ENCODE data around the gene UBQLN2. TPM values are rescaled to one million over a fixed set of nuclear protein-coding genes. Genes with fewer than 3 reads are reported as not detected.
"Not testable (repeated sequence)": the region's sequence is repeated elsewhere in the genome, so short reads cannot be mapped to it uniquely, and the experiment has no call there.

UBQLN2 gene
- total RNA-seq, 2 experiments from 2014 or later, result 48.7 to 52.0 TPM

GRCh38 chrX:56574861-56575260, 11.4 kb downstream of the UBQLN2 start:
- ChIA-PET POLR2A (interaction anchor here (1.6 kb wide), 1 partner anchor 11 kb away, joined by 3 read pairs; no protein-coding TSS in a partner anchor), CTCF (no interaction called here)
- H3K27me3 Mint-ChIP-seq, result no peaks in the 10 kb centered on the region
- peaks cover 43% of the 10 kb centered on the region for H3K4me1 Mint-ChIP-seq
- H3K36me3 Mint-ChIP-seq (ENCODE audit: low read depth), result peaks cover 70% of the 10 kb centered on the region
- no peak overlapping the region for H3K27ac Mint-ChIP-seq
- no peak for DNase-seq
- H3K9me3 Mint-ChIP-seq, result peaks cover 9% of the 10 kb centered on the region
- no peak overlapping the region for H3K4me3 Mint-ChIP-seq

- Mint-ChIP-seq H3K36me3 (ENCODE audit: low read depth) (peaks cover 71% of the 10 kb centered on the region), H3K4me3 (no peak overlapping the region), H3K4me1 (peaks cover 36% of the 10 kb centered on the region), H3K9me3 (peaks cover 14% of the 10 kb centered on the region), H3K27ac (no peak overlapping the region), H3K27me3 (no peaks in the 10 kb centered on the region)
- CTCF ChIA-PET, result no interaction called here
- no peak for DNase-seq
- POLR2A ChIA-PET, result no interaction called here
Measured at GRCh38 chrX:56576721-56577120, 13.3 kb downstream of the UBQLN2 start.

GRCh38 chrX:56588397-56589188, 25.2 kb downstream of the UBQLN2 start:
- Mint-ChIP-seq H3K4me1 (peaks cover 13% of the 10 kb centered on the region), H3K36me3 (ENCODE audit: low read depth) (peaks cover 63% of the 10 kb centered on the region), H3K9me3 (peaks cover 9% of the 10 kb centered on the region), H3K4me3 (no peak overlapping the region), H3K27ac (no peak overlapping the region), H3K27me3 (no peaks in the 10 kb centered on the region)
- ChIA-PET CTCF (no interaction called here), POLR2A (no interaction called here)
- DNase-seq, result no peak

GRCh38 chrX:56591830-56592229, 28.4 kb downstream of the UBQLN2 start:
- H3K4me3 Mint-ChIP-seq, CTCF ChIA-PET, POLR2A ChIA-PET, H3K27me3 Mint-ChIP-seq, DNase-seq, H3K27ac Mint-ChIP-seq: not testable (repeated sequence)
- Mint-ChIP-seq H3K4me1 (peaks cover 17% of the 10 kb centered on the region), H3K36me3 (ENCODE audit: low read depth) (peaks cover 67% of the 10 kb centered on the region), H3K9me3 (peaks cover 23% of the 10 kb centered on the region)

- CTCF ChIA-PET, result no interaction called here
- DNase-seq, result no peak
- Mint-ChIP-seq H3K27ac (no peak overlapping the region), H3K4me1 (peaks cover 4% of the 10 kb centered on the region), H3K27me3 (no peaks in the 10 kb centered on the region), H3K36me3 (ENCODE audit: low read depth) (peaks cover 22% of the 10 kb centered on the region), H3K4me3 (no peak overlapping the region), H3K9me3 (peaks cover 14% of the 10 kb centered on the region)
- POLR2A ChIA-PET, result no interaction called here
Measured at GRCh38 chrX:56600141-56600540, 36.7 kb downstream of the UBQLN2 start.

GRCh38 chrX:56600987-56601386, 37.6 kb downstream of the UBQLN2 start:
- peaks cover 13% of the 10 kb centered on the region for H3K9me3 Mint-ChIP-seq

GRCh38 chrX:56615282-56615681, 51.9 kb downstream of the UBQLN2 start:
- POLR2A ChIA-PET, result no interaction called here
- Mint-ChIP-seq H3K4me3 (no peak overlapping the region), H3K9me3 (no peaks in the 10 kb centered on the region), H3K4me1 (no peaks in the 10 kb centered on the region), H3K36me3 (ENCODE audit: low read depth) (no peaks in the 10 kb centered on the region), H3K27ac (no peak overlapping the region), H3K27me3 (no peaks in the 10 kb centered on the region)
- DNase-seq, result no peak
- CTCF ChIA-PET, result no interaction called here

More at GRCh38 chrX:56600987-56601386, 37.6 kb downstream of the UBQLN2 start:
- H3K27me3 Mint-ChIP-seq, result no peaks in the 10 kb centered on the region
- CTCF ChIA-PET, result no interaction called here
- no peak overlapping the region for H3K4me3 Mint-ChIP-seq
- DNase-seq, result no peak
- no peaks in the 10 kb centered on the region for H3K4me1 Mint-ChIP-seq
- POLR2A ChIA-PET, result no interaction called here
- H3K36me3 Mint-ChIP-seq (ENCODE audit: low read depth), result peaks cover 14% of the 10 kb centered on the region
- no peak overlapping the region for H3K27ac Mint-ChIP-seq

Other genes starting within 250 kb of the UBQLN2 start
- 10 to 100 TPM; 29.2 to 32.7 TPM for gene NBDY, start 165.6 kb downstream of the UBQLN2 start, total RNA-seq

Data from activated CD4-positive, alpha-beta memory T cell treated with anti-CD3 and anti-CD28 coated beads, Interleukin-2, amount 10 ng/mL, durations not matched to agents 7 days and 5 days (primary cell).